ENCODE data around the gene KIAA1671.

The KIAA1671 gene

GRCh38 chr22:25096638-25097405, 144.3 kb downstream of the KIAA1671 start:
- no peaks in the 10 kb centered on the region for H3K36me3 ChIP-seq (ENCODE audit: low read length)
- H3K9ac ChIP-seq (ENCODE audit: low read length), result no peak overlapping the region
- H3K9me2 ChIP-seq (replicated peaks; ENCODE audit: insufficient read depth, low read length), result no peaks in the 10 kb centered on the region
- H4K20me1 ChIP-seq (ENCODE audit: low read depth, low read length), result no peaks in the 10 kb centered on the region
- no peaks in the 10 kb centered on the region for H3K27me3 ChIP-seq (ENCODE audit: low read length)
- no peak overlapping the region for H3K27ac ChIP-seq (ENCODE audit: low read depth, low read length)
- H3K9me3 ChIP-seq (ENCODE audit: insufficient read depth, low read length), result no peaks in the 10 kb centered on the region
- H3K79me2 ChIP-seq (ENCODE audit: insufficient read depth, low read length), result no peaks in the 10 kb centered on the region
- no peak overlapping the region for H3K4me3 ChIP-seq (ENCODE audit: insufficient read depth, low read length, poor library complexity, severe bottlenecking)
- TF ChIP-seq EZH2phosphoT487 (conservative IDR thresholded peaks at IDR 0.05; ENCODE audit: low read length) (no peak), CTCF (IDR thresholded peaks at IDR 0.05; ENCODE audit: insufficient read depth, low read length, poor library complexity, severe bottlenecking) (no peak)
- H2AFZ ChIP-seq (ENCODE audit: low read depth, low read length, severe bottlenecking), result no peak overlapping the region
- no peak overlapping the region for H3K4me2 ChIP-seq (ENCODE audit: low read depth, low read length, poor library complexity, severe bottlenecking)
- H3F3A ChIP-seq (ENCODE audit: insufficient read depth), result no peaks in the 10 kb centered on the region

GRCh38 chr22:25098445-25099081, 146.0 kb downstream of the KIAA1671 start:
- no peaks in the 10 kb centered on the region for H3K9me2 ChIP-seq (replicated peaks; ENCODE audit: insufficient read depth, low read length)

GRCh38 chr22:25099202-25099601, 146.7 kb downstream of the KIAA1671 start:
- H2AFZ ChIP-seq (ENCODE audit: low read depth, low read length, severe bottlenecking), result no peak overlapping the region
- no peaks in the 10 kb centered on the region for H3K27me3 ChIP-seq (ENCODE audit: low read length)
- no peak overlapping the region for H3K4me3 ChIP-seq (ENCODE audit: insufficient read depth, low read length, poor library complexity, severe bottlenecking)
- TF ChIP-seq EZH2phosphoT487 (conservative IDR thresholded peaks at IDR 0.05; ENCODE audit: low read length) (no peak), CTCF (IDR thresholded peaks at IDR 0.05; ENCODE audit: insufficient read depth, low read length, poor library complexity, severe bottlenecking) (no peak)
- no peaks in the 10 kb centered on the region for H3F3A ChIP-seq (ENCODE audit: insufficient read depth)
- H4K20me1 ChIP-seq (ENCODE audit: low read depth, low read length), result no peaks in the 10 kb centered on the region
- H3K9me2 ChIP-seq (replicated peaks; ENCODE audit: insufficient read depth, low read length), result no peaks in the 10 kb centered on the region
- H3K9ac ChIP-seq (ENCODE audit: low read length), result no peak overlapping the region
- H3K4me2 ChIP-seq (ENCODE audit: low read depth, low read length, poor library complexity, severe bottlenecking), result no peak overlapping the region
- no peaks in the 10 kb centered on the region for H3K9me3 ChIP-seq (ENCODE audit: insufficient read depth, low read length)
- no peaks in the 10 kb centered on the region for H3K36me3 ChIP-seq (ENCODE audit: low read length)
- no peaks in the 10 kb centered on the region for H3K79me2 ChIP-seq (ENCODE audit: insufficient read depth, low read length)
- H3K27ac ChIP-seq (ENCODE audit: low read depth, low read length), result no peak overlapping the region

More at GRCh38 chr22:25098445-25099081, 146.0 kb downstream of the KIAA1671 start:
- Histone ChIP-seq H3K4me3 (ENCODE audit: insufficient read depth, low read length, poor library complexity, severe bottlenecking) (no peak overlapping the region), H2AFZ (ENCODE audit: low read depth, low read length, severe bottlenecking) (no peak overlapping the region), H4K20me1 (ENCODE audit: low read depth, low read length) (no peaks in the 10 kb centered on the region), H3K9me3 (ENCODE audit: insufficient read depth, low read length) (no peaks in the 10 kb centered on the region), H3K79me2 (ENCODE audit: insufficient read depth, low read length) (no peaks in the 10 kb centered on the region), H3K27me3 (ENCODE audit: low read length) (no peaks in the 10 kb centered on the region), H3K9ac (ENCODE audit: low read length) (no peak overlapping the region), H3F3A (ENCODE audit: insufficient read depth) (no peaks in the 10 kb centered on the region), H3K27ac (ENCODE audit: low read depth, low read length) (no peak overlapping the region), H3K4me2 (ENCODE audit: low read depth, low read length, poor library complexity, severe bottlenecking) (no peak overlapping the region), H3K36me3 (ENCODE audit: low read length) (no peaks in the 10 kb centered on the region)
- TF ChIP-seq EZH2phosphoT487 (conservative IDR thresholded peaks at IDR 0.05; ENCODE audit: low read length), result no peak
- TF ChIP-seq CTCF (IDR thresholded peaks at IDR 0.05; ENCODE audit: insufficient read depth, low read length, poor library complexity, severe bottlenecking), result no peak

Measured in SU-DHL-6 (cell line).